ENCODE results near the gene TGFB1I1.

GRCh38 chr16:31473264-31473984 lies 1.5 kb downstream of the TGFB1I1 start:
- TF ChIP-seq CTCF (conservative IDR thresholded peaks at IDR 0.05; ENCODE audit: low read depth, low read length), result no peak
- TF ChIP-seq CEBPB (IDR thresholded peaks at IDR 0.05; ENCODE audit: low read depth, low read length), result no peak
- TF ChIP-seq RCOR1 (IDR thresholded peaks at IDR 0.05; ENCODE audit: insufficient replicate concordance, low read length), result no peak
